IMR-90 (cell line): ENCODE results near the gene NR4A2. TPM values are rescaled to one million over a fixed set of nuclear protein-coding genes. Genes with fewer than 3 reads are reported as not detected.

Experiments used
- ATAC-seq: fragments of 200-7000 bp; cut with Tn5 transposase; 2 replicates; pipeline ENCODE4 v1.9.1; 2020; ENCODE audit warnings: low read depth, mild to moderate bottlenecking, moderate library complexity
- BruUV-seq: library from RNA; stranded (reverse); fragments of 400-500 nt; replicated peaks from 2 replicates; lab custom pipeline; 2021; lab: Mats Ljungman, UMichigan
- CTCF ChIA-PET: fragments of 300-600 bp; formaldehyde crosslinking; extraction: SDS; loops from one replicate; lab custom pipeline; 2021; ENCODE audit warnings: antibody characterized with exemption; lab: Yijun Ruan, JAX
- POLR2A ChIA-PET: fragments of 300-600 bp; sonication (Branson Sonifier 250); formaldehyde crosslinking; loops from one replicate; lab custom pipeline; 2022; ENCODE audit warnings: antibody characterized with exemption; ENCODE audit not compliant: unreplicated experiment; lab: Charles Lee
- DNase-seq: peaks from one replicate; pipeline ENCODE4 v3.0.0; 2013
- H2AFZ ChIP-seq: replicated peaks from 2 replicates; pipeline ENCODE3; 2013; ENCODE audit warnings: low read length, mild to moderate bottlenecking; ENCODE audit not compliant: poor library complexity
- H2AK5ac ChIP-seq: 2 replicates; pipeline ENCODE4 v1.6.1; 2013; ENCODE audit warnings: low read depth, low read length, inconsistent platforms
- H2AK9ac ChIP-seq: replicated peaks from 2 replicates; pipeline ENCODE3; 2013; ENCODE audit warnings: mild to moderate bottlenecking, low read depth, low read length, moderate library complexity; ENCODE audit not compliant: poor library complexity
- H2BK120ac ChIP-seq: 2 replicates; pipeline ENCODE4 v1.6.1; 2013; ENCODE audit warnings: low read depth, low read length, inconsistent platforms
- H2BK15ac ChIP-seq: 3 replicates; pipeline ENCODE4 v1.6.1; 2013; ENCODE audit warnings: low read depth, low read length, inconsistent platforms
- H2BK20ac ChIP-seq: 2 replicates; pipeline ENCODE4 v1.6.1; 2013; ENCODE audit warnings: low read depth, mild to moderate bottlenecking, inconsistent platforms, low read length, moderate library complexity
- H2BK5ac ChIP-seq: 2 replicates; pipeline ENCODE4 v1.6.1; 2013; ENCODE audit warnings: mild to moderate bottlenecking, low read depth, low read length, inconsistent platforms; ENCODE audit not compliant: poor library complexity, severe bottlenecking
- H3K14ac ChIP-seq: replicated peaks from 2 replicates; pipeline ENCODE4 v1.6.1; 2013; ENCODE audit warnings: low read depth, low read length, inconsistent platforms
- H3K18ac ChIP-seq: 2 replicates; pipeline ENCODE4 v1.6.1; 2013; ENCODE audit warnings: low read depth, low read length, control low read depth
- H3K23ac ChIP-seq: 2 replicates; pipeline ENCODE4 v1.6.1; 2013; ENCODE audit warnings: low read depth, low read length, inconsistent platforms
- H3K27ac ChIP-seq: 2 replicates; pipeline ENCODE4 v1.5.1; 2013; ENCODE audit warnings: mild to moderate bottlenecking, control low read depth, low read length; ENCODE audit not compliant: insufficient read depth
- H3K27me3 ChIP-seq: 2 replicates; pipeline ENCODE4 v1.6.1; 2013; ENCODE audit warnings: low read length; ENCODE audit not compliant: control insufficient read depth, insufficient read depth
- H3K36me3 ChIP-seq: 2 replicates; pipeline ENCODE4 v1.6.1; 2013; ENCODE audit warnings: low read length, mixed read lengths; ENCODE audit not compliant: control insufficient read depth, insufficient read depth
- H3K4ac ChIP-seq: 2 replicates; pipeline ENCODE4 v1.6.1; 2013; ENCODE audit warnings: low read depth, low read length, inconsistent platforms
- H3K4me1 ChIP-seq: 2 replicates; pipeline ENCODE4 v1.6.1; 2013; ENCODE audit warnings: low read length, mixed read lengths; ENCODE audit not compliant: control insufficient read depth, insufficient read depth
- H3K4me2 ChIP-seq: 2 replicates; pipeline ENCODE4 v1.6.1; 2013; ENCODE audit warnings: low read depth, mild to moderate bottlenecking, control low read depth, low read length, moderate library complexity
- H3K4me3 ChIP-seq: 2 replicates; pipeline ENCODE4 v1.5.1; 2013; ENCODE audit warnings: low read depth, mild to moderate bottlenecking, control low read depth, low read length, moderate library complexity; ENCODE audit not compliant: insufficient read depth
- H3K56ac ChIP-seq: 2 replicates; pipeline ENCODE4 v1.6.1; 2013; ENCODE audit warnings: low read length, inconsistent platforms; ENCODE audit not compliant: insufficient read depth; ENCODE audit errors: extremely low read depth
- H3K79me1 ChIP-seq, 2 experiments: 2 replicates each; pipeline ENCODE4 v1.6.1; 2013; ENCODE audit warnings: low read length in 2 of 2, inconsistent platforms in 1 of 2, low read depth in 1 of 2
- H3K9ac ChIP-seq: 2 replicates; pipeline ENCODE4 v1.6.1; 2013; ENCODE audit warnings: low read depth, low read length, control low read depth
- H3K9me1 ChIP-seq: 2 replicates; pipeline ENCODE4 v1.6.1; 2013; ENCODE audit warnings: low read length, inconsistent platforms; ENCODE audit not compliant: insufficient read depth
- H3K9me3 ChIP-seq: 2 replicates; pipeline ENCODE4 v1.6.1; 2013; ENCODE audit warnings: low read length; ENCODE audit not compliant: control insufficient read depth, insufficient read depth
- H4K20me1 ChIP-seq: 2 replicates; pipeline ENCODE4 v1.6.1; 2013; ENCODE audit warnings: low read length, inconsistent platforms; ENCODE audit not compliant: insufficient read depth
- H4K5ac ChIP-seq: 2 replicates; pipeline ENCODE4 v1.6.1; 2013; ENCODE audit warnings: mild to moderate bottlenecking, low read depth, low read length, control low read depth
- H4K8ac ChIP-seq, 2 experiments: 2 replicates each; pipeline ENCODE4 v1.6.1; 2013; ENCODE audit warnings: low read depth in 2 of 2, low read length in 2 of 2, control low read depth in 1 of 2, inconsistent platforms in 1 of 2
- H4K91ac ChIP-seq: 2 replicates; pipeline ENCODE4 v1.6.1; 2013; ENCODE audit warnings: low read depth, low read length, inconsistent platforms; ENCODE audit not compliant: insufficient read depth
- BHLHE40 ChIP-seq: fragments of 150-350 bp; IDR thresholded peaks from 2 replicates; pipeline ENCODE4 v1.6.1; 2016; ENCODE audit warnings: mild to moderate bottlenecking, low read depth, low read length
- CHD1 ChIP-seq: IDR thresholded peaks from 2 replicates; pipeline ENCODE4 v1.6.1; 2012; ENCODE audit warnings: low read depth, low read length, improper control_type of control experiment
- FOS ChIP-seq: fragments of 150-350 bp; IDR thresholded peaks from 2 replicates; pipeline ENCODE4 v1.6.1; 2016; ENCODE audit warnings: low read depth, low read length
- MAFK ChIP-seq: IDR thresholded peaks from 2 replicates; pipeline ENCODE4 v1.6.1; 2012; ENCODE audit warnings: low read depth, low read length, improper control_type of control experiment
- POLR2A ChIP-seq: IDR thresholded peaks from 2 replicates; pipeline ENCODE4 v1.6.1; 2012; ENCODE audit warnings: mild to moderate bottlenecking, low read depth, low read length
- RCOR1 ChIP-seq: IDR thresholded peaks from 2 replicates; pipeline ENCODE4 v1.6.1; 2012; ENCODE audit warnings: mild to moderate bottlenecking, low read length, improper control_type of control experiment; ENCODE audit not compliant: insufficient replicate concordance
- SMC3 ChIP-seq: fragments of 150-350 bp; IDR thresholded peaks from 2 replicates; pipeline ENCODE4 v1.6.1; 2016; ENCODE audit warnings: low read depth, mild to moderate bottlenecking, antibody characterized with exemption, low read length, moderate library complexity
- WGBS, 2 experiments: methylation state at CpG; one replicate each; pipeline versions ENCODE4 v1.1.5 to v1.1.7; 2013; ENCODE audit warnings: missing lambda C conversion rate in 2 of 2; ENCODE audit not compliant: insufficient read length in 1 of 2; ENCODE audit errors: extremely low coverage in 2 of 2; 5-methylcytosine and 5-hydroxymethylcytosine counted together
- dilution Hi-C: fragments of 300-500 bp; cut with HindIII; formaldehyde crosslinking; loops from one replicate; pipeline ENCODE4 v1.14.3; 2018; ENCODE audit warnings: low sequenced_read_pairs; ENCODE audit not compliant: unreplicated experiment
- in situ Hi-C: fragments of 300-500 bp; cut with MboI; formaldehyde crosslinking; loops from 3 replicates; pipeline ENCODE4 v1.14.3; 2019; ENCODE audit warnings: low sequenced_read_pairs, inconsistent platforms, mixed read lengths
- intact Hi-C: fragments of 100-400 bp; cut with micrococcal nuclease; formaldehyde crosslinking; loops from 2 replicates; pipeline ENCODE4 v1.10.0; 2022
- polyA plus RNA-seq, 3 experiments: library from polyadenylated mRNA; depleted of rRNA; stranded (reverse); fragments of >200 nt; gene quantifications; 2 replicates each; pipeline ENCODE4 v1.2.3, GENCODE V29; 2012; ENCODE audit warnings: low replicate concordance in 1 of 3
- total RNA-seq: library from RNA; depleted of rRNA; stranded (reverse); fragments of >200 nt; gene quantifications from 2 replicates; pipeline ENCODE4 v1.2.3, GENCODE V29; 2012

NR4A2 gene
- total and polyA plus RNA-seq, 2 of the 4 experiments (the other 2 are of a cell fraction): 0.72 to 2.3 TPM

DNA sequence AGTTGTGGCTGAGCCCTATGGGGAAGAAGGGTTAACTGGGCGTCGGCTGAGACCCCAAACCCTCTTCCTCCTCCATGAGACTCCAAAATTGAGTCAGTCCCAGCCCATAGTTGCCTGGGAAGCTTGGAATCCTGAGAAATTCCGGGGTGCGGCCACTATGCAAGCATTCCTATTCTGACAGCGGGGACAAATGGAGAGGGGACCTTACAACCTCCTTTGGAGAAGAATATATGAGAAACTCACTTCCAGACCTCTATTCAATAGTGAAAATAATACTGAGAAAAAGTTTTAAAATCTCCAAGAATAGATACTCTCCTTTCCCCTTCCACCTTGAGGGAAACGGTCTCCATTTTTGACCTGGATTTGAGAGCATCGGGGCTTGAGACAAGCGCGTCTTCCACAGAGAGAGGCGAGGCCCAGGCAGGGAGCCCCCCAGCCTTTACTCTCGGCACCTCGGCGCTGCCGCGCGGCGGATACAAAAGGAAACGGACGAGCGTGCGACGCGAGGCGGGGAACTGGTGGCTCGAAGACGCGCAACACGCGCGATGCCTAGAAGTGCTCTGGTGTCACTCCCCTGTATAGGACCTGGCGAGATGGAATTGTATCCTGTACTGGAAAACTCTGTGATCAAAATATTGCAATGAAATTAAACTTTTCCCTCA is 11.1 kb downstream of the NR4A2 start:
- H4K8ac ChIP-seq: peak overlapping the region in 1 of 2 experiments; percentile 31; a peak in 1 of 4 replicates
- no peak overlapping the region for H3K14ac ChIP-seq
- no peak overlapping the region; the same call in 1 of the 2 replicates for H3K27ac ChIP-seq
- no peak overlapping the region for H3K18ac ChIP-seq
- no peaks in the 10 kb centered on the region for H3K9me1 ChIP-seq
- no peak overlapping the region for H2BK15ac ChIP-seq
- H3K9me3 ChIP-seq: no peaks in the 10 kb centered on the region
- H4K91ac ChIP-seq: no peak overlapping the region
- no peak overlapping the region for H4K5ac ChIP-seq
- no peaks in the 10 kb centered on the region for H3K4me1 ChIP-seq
- no peak overlapping the region for H2BK20ac ChIP-seq
- WGBS, 2 experiments: 8% methylated on average over 2 of the region's 31 CpGs; no CpG with 5 or more reads in 1 of the 2 experiments
- TF ChIP-seq SMC3 (no peak), POLR2A (no peak; the same call in 1 of the 2 replicates), FOS (no peak), MAFK (no peak), BHLHE40 (no peak), RCOR1 (no peak), CHD1 (no peak)
- intact Hi-C loops: no loop called here
- H3K4me2 ChIP-seq: peak overlapping the region; percentile 88
- POLR2A ChIA-PET: no interaction called here
- peaks cover 9% of the 10 kb centered on the region for H3K36me3 ChIP-seq
- H3K4me3 ChIP-seq: peak overlapping the region; percentile 44
- 0 out of 2 replicates have a peak, but pooled peaks have one; percentile 9 for ATAC-seq
- no peak overlapping the region for H2BK120ac ChIP-seq
- no peak for DNase-seq
- H2AK5ac ChIP-seq: no peak overlapping the region
- H3K23ac ChIP-seq: 0 out of 2 replicates have a peak overlapping the region, but pooled peaks have one; percentile 32
- BruUV-seq: no TSS peak
- no peaks in the 10 kb centered on the region for H3K79me1 ChIP-seq
- in situ Hi-C loops: no loop called here
- no peak overlapping the region for H3K56ac ChIP-seq
- 0 out of 2 replicates have a peak overlapping the region, but pooled peaks have one; percentile 43 for H3K4ac ChIP-seq
- H4K20me1 ChIP-seq: no peaks in the 10 kb centered on the region
- dilution Hi-C loops: no loop called here
- H3K9ac ChIP-seq: no peak overlapping the region
- CTCF ChIA-PET: interaction anchor here (0.6 kb wide), 1 partner anchor 598 kb away, joined by 3 read pairs; no protein-coding TSS in a partner anchor
- H3K27me3 ChIP-seq: no peaks in the 10 kb centered on the region
- no peak overlapping the region for H2AK9ac ChIP-seq
- H2BK5ac ChIP-seq: no peak overlapping the region
- peak overlapping the region; percentile 91 for H2AFZ ChIP-seq
